Left renal cortex interstitium (tissue), 4 donors: ENCODE results near the gene NSF. TPM values are rescaled to one million over a fixed set of nuclear protein-coding genes. Genes with fewer than 3 reads are reported as not detected.
"Not testable (repeated sequence)": the region's sequence is repeated elsewhere in the genome, so short reads cannot be mapped to it uniquely, and the experiment has no call there.

ENCODE experiments used
- DNase-seq, 4 donors: peaks; one replicate each; pipeline ENCODE4 v3.0.0-alpha.2; 2013; ENCODE audit warnings: low read depth in 4 of 4, low spot score in 2 of 4, missing footprints in 1 of 4
- polyA plus RNA-seq, 4 donors: library from polyadenylated mRNA; unstranded; fragments of 120-200 nt; gene quantifications; one replicate each; pipeline ENCODE4 v1.2.1, GENCODE V29; 2013; ENCODE audit not compliant: insufficient read length in 4 of 4

Gene NSF
- 10 to 100 TPM; 29.0 to 40.5 (median 35.0) TPM for polyA plus RNA-seq

DNA sequence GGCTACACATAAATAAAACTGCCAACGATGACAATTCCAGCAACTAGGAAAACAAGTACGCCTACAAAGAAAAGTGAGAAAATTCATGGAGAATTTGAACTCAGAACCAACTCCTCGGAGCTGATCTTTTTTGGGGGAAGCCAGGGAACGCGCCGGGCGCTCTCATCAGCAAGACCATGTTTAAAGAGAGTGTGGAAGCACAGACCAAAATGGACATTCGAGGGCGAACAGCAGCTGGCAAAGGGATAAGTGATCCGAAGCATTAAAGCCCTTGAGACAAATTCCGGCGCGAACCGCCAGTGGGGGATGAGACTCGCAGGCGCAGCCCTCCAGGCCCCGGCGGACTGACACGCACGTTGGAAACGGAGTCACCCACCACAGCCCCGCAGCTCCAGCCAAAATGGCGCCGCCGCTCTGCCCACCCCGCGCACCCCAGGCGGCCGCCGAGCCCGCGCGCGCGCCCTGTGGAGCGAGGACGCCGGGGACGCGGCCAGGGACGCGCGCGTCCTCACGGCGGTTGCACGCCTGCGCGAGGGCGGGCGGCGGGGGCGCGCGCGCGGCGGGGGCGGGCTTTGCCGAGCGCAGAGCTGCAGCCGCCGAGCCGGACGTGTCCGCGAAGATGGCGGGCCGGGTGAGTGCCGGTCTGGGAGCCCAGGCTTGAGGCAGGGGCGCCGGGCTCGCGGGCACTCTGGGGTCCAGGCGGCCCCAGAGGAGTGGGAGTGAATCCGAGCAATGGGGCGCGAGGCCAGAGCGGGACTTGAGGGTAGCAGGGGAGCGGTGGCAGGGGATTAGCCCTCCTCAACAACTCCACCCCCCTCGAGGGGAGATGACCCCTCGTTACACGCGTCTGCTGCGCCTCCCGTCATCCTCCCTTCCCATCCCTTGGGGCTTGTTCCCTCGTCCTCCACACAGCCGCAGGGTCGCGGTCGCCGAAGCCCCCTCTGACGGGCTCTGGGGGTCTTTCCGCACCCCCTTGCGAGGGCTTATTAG is at the start of gene NSF:
Gene NSF, plus strand, starts transcription at position 513 of the 990 bp plus-strand sequence. Its CDS starts 107 bp downstream, at position 620.
- DNase-seq: not testable (repeated sequence)

DNA sequence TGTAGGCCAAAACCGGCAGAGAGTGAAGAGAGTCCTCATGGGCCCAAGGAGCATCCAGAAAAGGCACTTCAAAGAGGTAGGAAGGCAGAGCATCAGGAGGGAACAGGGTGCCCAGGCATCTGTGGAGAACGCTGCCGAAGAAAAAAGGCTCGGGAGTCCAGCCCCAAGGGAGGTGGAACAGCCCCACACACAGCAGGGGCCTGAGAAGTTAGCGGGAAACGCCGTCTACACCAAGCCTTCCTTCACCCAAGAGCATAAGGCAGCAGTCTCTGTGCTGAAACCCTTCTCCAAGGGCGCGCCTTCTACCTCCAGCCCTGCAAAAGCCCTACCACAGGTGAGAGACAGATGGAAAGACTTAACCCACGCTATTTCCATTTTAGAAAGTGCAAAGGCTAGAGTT is 41.9 kb upstream of the NSF start:
- DNase-seq: not testable (repeated sequence)

DNA sequence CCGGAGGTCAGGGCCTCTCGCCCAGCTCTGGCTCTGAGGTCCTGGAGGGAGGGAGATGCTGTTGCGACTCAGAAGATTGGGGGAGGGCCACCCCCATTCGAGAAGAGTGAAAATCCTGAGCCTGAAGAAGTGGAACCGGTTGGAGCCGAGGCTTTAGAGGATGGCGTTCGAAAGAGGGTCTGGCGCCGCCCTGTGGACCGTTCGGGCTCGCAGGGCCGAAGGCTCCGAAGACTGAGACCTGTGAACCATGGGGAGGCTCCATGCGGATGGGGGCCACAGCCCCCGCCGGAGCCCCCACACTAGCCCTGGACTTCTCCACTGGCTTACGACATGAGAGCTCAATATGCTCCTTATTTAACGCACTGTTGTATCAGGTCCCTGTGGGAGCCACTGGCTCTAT is 31.3 kb upstream of the NSF start:
- not testable (repeated sequence) for DNase-seq

DNA sequence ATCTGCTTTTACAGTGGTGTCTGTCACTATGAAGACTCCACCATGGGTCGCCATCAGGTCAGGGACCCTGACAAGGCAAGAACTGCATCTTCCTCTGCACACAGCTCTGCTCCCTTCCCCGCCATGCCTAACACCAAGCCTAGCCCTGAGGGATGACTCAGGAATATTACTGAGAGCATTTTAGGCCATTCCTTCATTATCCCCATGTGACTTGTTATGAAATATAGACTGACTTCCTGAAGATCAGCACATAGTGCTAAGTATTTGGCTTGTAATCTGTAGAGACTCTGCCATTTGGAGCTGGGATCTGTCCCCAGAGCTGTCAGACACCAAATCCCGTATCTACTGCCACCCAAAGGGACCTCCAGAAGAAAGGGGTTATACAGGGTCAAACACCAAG is 30.4 kb upstream of the NSF start:
- not testable (repeated sequence) for DNase-seq

DNA sequence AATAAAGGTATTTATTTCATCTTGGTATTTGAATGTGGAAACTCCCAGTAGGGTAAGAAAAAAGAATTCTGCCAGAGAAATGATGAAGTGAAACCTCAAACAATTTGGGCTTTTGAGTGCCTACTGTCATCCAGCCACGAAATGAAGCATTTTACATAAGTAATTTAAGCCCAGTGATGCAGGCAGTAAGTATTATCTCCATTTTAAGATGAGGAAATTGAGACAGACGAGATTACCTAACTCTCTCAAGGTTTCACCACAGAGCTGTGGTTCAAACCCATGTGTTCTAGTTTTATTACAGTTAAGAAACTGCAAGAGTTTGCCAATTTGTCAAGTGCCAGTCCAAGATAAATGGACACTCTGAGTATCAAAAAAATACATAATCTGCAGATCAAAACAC is 24.2 kb upstream of the NSF start:
- not testable (repeated sequence) for DNase-seq

DNA sequence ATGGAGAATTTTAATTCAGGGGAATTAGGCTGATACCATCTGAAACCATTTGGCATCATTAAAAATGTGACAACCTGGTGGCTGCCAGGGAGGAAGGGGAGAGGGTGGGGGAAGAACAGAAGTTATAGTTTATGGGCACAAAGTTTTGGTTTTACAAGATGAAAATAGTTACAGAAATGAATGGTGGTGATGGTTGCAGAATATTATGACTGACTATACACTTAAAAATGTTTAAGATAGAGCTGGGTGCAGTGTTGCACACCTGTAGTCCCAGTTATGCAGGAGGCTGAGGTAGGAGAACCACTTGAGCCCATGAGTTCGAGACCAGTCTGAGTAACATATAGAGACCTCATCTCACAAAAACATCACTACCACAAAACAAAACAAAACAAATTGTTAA is 23.5 kb upstream of the NSF start:
- not testable (repeated sequence) for DNase-seq

DNA sequence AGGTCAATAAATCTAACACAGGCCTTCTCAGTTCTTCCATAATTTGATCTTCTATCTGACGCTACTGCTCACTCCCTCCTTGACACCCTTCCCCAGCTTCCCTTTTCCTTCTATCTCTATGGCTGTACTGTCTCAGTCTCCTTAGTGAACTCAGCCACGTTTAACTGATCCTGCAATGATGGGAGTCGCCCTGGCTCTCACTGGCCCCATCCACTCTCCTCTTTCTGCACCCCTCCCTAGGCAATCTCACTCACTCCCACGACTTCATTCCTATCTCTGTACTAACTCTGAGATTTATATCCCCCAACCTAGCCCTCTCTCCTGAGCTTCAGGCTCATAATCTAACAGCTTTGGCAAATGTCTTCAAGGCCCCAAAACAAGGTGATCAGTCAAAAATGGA is 18.7 kb upstream of the NSF start:
- DNase-seq: not testable (repeated sequence)

DNA sequence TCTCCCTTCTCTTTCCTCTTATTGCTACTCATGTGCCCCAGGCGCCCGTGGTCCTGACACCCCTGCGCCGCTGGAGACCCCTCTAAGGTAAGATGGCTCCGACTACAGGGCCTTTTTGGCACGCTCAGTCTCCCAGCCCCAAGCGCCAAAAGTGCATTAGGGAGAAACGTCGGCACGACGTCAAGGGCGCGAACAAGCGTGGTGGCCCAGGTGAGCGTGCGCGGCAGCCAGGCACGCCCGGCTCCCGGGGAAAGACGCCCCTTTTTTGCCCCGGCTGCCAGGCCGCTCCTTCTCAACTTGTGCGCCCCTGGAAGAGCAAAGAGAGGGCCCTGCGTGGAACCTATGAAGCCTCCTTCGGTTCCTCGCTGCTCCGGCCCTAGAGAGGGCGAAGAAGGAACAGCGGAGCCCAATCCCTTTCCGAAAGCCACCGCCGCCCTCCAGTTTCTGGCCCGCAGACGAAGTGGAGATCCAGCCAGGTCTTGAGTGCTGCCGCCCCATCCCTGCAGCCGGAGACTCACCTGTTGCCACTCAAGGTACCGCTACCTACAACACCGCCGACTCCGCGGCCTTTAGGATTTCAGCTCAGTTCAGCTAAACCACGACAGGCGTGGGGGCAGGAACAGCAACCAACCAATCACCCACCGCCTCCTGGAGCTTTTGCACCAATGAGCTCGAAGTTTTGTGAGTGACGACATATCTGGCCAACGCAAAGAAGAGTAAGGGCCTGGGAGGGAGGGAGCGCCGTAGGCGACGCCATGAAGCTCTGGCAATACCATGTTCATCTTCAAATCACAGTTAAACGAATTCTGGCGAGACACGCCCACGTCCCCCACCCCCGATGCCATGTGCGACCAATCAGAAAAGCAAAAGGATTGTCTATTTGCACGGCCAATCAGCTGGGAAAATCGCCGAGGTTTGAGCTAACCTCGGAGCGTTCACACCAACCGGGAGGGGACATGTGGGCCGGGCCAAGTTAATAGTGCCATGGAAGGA is 11.1 kb upstream of the NSF start, which contains the start of gene ARL17A:
Gene ARL17A, minus strand, starts transcription at position 609 of the 993 bp plus-strand sequence. CDS start 3,369 bp downstream, outside the sequence.
- not testable (repeated sequence) for DNase-seq

DNA sequence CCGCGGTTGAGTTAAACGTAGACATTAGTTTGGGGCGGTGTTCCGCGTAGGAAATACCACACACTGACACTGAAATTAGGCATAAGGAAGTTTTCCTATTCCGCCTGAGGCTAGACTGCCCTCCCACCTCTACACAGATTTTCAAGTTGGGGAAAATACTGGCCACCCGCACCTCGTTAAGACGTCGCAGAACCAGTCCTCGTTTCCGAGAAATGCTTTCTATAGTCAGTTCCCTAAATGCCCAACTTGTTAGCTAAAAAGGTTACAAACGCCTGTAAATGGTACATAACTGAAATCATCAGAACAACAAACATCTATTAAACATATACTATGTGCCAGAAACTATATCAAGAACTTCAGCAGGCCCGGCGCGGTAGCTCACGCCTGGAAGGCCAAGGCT is 10.4 kb upstream of the NSF start:
- DNase-seq: not testable (repeated sequence)

DNA sequence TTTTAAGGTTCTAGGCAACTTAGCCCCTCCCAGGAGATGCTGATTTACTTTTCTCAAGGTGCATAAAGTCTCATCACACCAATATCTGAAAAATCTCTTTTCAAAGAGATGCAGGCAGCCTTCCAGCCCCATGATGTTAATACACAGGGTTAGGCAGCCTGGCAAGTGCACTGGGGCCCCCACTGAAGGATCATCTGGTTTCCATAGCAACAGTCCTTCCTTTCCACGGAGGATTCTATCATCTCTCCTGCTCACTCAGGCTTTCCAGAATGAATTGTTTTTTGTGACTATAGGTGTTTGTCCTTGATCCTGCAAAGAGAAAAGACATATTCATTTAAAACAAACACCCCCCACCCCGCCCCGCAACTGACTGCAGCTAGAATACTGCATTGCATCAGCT is 5.0 kb upstream of the NSF start:
- DNase-seq: not testable (repeated sequence)

DNA sequence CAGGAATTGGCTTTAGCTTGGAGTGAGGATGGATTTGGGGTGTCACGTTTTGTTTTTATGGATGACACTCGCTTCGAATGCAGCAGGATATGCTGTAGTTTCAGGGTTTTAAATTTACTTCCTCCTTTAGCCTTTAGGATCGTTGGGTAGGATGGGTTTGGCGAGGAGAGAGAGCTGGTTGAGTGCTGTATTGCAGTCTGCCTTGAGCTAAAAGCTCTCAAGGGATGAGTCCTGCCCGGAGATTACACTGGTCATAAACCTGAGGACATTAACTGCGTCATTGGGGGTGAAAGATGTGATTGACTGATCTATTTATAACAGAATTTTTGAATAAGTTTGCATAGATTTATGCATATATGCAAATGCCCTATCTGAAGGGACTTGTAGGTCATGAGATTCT is 863 bp downstream of the NSF start:
- not testable (repeated sequence) for DNase-seq

DNA sequence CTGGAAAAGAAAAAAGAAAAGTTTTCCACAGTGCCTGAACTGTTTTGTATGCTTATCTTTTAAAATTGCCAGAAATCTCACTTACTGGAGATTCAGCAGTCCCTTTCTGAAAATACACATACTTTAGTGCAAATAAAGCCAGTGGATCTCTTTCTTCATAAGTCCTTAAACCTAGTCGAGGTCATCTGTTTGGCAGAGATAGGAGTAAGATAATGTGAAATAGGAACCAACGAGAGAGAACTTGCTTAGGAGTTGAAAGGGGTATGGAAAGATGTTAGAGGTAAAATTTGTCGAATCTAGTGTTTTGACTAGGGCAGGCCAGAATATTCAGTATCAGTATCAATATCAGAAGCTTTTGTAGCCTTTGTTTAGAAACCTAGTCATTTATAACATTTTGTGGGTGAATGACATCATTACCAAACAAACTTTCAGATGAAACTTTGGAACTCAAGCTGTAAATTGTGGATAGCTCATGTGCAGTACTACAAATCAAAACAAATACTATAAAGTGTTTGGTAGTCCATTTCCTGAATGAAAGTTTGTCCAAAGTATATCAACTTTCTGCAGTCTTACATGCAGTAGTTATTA is 8.0 kb downstream of the NSF start:
- DNase-seq: not testable (repeated sequence)

DNA sequence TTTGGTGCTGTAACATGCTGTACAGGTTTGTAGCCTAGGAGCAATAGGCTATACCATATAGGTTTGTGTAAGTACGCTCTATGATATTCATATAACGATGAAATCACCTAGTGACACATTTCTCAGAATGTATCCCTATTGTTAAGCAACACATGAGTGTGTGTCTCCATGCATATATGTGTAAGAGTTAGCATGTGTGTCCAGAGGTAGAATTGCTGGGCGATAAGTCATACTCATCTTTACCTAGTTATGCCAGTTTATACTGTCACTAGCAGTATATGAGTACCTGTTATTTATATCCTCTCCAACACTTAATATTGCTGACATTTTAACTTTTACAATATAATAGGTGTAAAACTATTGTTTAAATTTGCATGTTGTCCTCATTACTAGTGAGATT is 10.3 kb downstream of the NSF start:
- DNase-seq: not testable (repeated sequence)

DNA sequence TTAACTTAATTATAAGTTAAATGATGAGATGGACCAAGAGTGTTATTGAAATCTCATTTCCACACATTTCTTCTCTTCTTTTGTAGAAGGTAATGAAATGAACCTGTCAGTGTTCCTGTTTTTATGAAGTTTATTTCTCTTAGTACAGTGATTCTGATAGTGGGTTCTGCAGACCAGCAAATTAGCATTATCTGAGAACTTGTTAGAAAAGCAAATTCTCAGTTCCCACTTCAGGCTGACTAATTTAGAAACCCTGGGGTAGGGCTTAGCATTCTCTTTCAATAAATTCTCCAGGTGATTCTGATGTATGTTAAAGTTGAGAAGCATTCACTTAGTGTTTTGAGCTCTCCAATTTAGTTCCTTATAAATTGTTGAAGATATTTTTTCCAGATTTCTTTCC is 12.7 kb downstream of the NSF start:
- not testable (repeated sequence) for DNase-seq

DNA sequence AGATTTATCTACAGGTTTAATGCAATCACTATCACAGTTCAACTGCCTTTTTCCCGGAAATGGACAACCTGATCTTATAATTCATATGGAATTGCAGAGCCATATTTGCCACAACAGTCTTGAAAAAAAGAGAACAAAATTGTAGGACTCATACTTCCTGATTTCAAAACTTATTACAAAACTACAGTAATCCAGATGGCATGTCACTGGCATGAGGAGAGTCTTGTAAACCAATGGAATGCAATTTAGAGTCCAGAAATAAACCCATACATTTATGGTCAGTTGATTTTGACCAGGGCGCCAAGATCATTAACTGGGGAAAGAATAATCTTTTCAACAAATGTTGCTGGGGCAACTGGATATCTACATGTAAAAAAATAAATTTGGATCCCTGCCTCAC is 20.8 kb downstream of the NSF start:
- DNase-seq: not testable (repeated sequence)

DNA sequence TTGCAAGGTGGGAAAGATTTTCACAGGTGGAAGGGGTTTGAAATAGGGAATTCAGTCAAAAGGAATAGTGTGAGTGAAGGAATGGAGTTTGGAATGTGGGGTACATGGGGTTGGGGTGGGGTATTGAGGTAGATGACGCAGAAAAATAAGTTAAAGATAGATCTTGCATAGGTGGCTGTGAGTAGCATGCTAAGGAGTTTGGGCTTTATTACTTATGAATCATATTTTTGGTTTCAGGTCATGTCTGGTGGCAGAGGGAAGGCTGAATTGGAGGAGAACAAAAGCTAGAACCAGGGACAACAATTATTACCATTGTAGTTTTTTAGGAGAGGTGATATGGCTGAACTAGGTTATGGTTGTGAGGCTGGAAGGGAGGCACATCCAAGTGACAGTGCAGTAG is 23.4 kb downstream of the NSF start:
- DNase-seq: not testable (repeated sequence)

DNA sequence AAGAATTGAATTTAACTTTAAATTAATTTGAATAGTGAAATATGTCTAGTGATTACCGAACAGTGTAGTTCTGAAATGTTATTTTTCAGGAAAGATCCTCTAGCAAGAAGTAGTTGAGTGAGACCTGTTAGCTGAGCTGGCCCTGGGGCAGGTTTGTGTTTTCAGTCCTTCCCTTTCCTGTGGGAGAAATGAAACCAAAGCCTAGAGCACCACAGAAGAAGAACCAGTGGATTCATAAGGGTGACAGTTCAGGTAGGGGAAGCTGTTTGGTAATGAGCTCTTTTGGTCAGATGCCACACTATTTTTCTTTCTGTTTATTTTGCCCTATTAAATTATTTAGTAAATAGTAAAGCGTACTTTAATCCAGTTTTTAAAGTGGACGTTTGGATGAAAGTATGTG is 26.7 kb downstream of the NSF start:
- DNase-seq: not testable (repeated sequence)

DNA sequence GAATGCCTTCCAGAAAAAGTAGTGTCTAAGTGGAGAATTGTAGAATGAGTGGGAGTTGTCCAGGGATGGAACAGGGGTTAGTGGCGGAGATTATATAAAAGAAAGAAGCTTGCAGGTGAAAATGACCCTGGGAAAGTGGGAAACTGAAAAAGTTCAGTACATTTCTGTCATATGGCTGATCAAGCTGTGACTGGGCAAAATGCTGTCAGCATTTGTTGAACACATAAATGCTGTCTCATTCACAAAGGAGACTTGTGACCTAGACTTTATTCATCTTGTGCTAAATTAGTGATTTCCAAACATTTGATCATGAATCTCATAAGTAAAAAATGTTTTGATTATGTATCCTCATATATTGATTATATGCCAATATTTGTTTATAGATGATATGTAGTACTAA is 28.5 kb downstream of the NSF start:
- DNase-seq: not testable (repeated sequence)

DNA sequence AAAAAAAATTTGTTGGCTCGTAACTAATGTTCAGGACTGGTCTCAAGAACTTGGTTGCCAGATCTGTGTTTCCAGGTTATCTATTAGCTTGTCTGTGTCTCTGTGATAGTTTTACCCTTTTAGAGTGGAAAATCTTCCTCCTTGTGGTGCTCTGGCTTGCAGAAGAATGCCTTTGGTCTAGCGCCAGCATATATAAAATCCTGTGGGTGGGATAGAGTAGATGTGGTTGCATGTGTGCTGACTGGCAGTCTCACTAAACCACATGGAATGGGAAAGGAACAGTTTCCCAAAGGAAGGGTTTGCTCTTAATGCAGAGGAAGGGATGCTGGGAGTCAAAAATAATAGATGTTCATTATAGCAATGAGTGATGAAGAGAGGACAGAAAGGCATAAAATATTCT is 33.3 kb downstream of the NSF start:
- not testable (repeated sequence) for DNase-seq

DNA sequence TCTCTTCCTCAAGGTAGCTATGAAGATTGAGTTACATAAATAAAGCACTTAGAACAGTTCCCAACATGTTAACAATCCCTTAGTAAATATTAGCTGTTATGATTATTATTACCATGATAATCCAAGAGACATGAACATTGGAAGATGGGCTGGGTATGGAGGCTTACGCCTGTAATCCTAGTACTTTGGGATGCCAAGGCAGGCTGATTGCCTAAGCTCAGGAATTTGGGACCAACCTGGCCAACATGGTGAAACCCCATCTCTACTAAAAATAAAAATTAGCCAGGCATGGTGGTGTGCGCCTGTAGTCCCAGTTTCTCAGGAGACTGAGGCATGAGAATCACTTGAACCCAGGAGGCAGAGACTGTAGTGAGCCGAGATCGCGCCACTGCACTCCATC is 34.3 kb downstream of the NSF start:
- DNase-seq: not testable (repeated sequence)
